Measurements from ENCODE around the gene LALBA. TPM values are rescaled to one million over a fixed set of nuclear protein-coding genes. Genes with fewer than 3 reads are reported as not detected.
"Not testable (repeated sequence)": the region's sequence is repeated elsewhere in the genome, so short reads cannot be mapped to it uniquely, and the experiment has no call there.

Gene LALBA
- total RNA-seq, 2 donors from 2014 or later, result not detected

GRCh38 chr12:48580831-48581230 is 11.0 kb upstream of the LALBA start:
- TF ChIP-seq CTCF (IDR thresholded peaks at IDR 0.05), result no peak
- Histone ChIP-seq H3K4me1 (no peaks in the 10 kb centered on the region), H3K9me3 (no peaks in the 10 kb centered on the region), H3K36me3 (no peaks in the 10 kb centered on the region), H3K27me3 (no peaks in the 10 kb centered on the region), H3K27ac (no peak overlapping the region), H3K4me3 (no peak overlapping the region)
- DNase-seq (ENCODE audit: low spot score), result no peak

GRCh38 chr12:48572326-48572725 is 2.5 kb upstream of the LALBA start:
- no peaks in the 10 kb centered on the region for H3K9me3 ChIP-seq

GRCh38 chr12:48567731-48568130 is 2.1 kb downstream of the LALBA start:
- Histone ChIP-seq H3K27me3 (no peaks in the 10 kb centered on the region), H3K4me3 (no peak overlapping the region)
- no peak for TF ChIP-seq CTCF (IDR thresholded peaks at IDR 0.05)

More at GRCh38 chr12:48572326-48572725, 2.5 kb upstream of the LALBA start:
- DNase-seq (ENCODE audit: low spot score), result no peak
- H3K36me3 ChIP-seq, result no peaks in the 10 kb centered on the region
- no peak overlapping the region for H3K27ac ChIP-seq
- no peak for TF ChIP-seq CTCF (IDR thresholded peaks at IDR 0.05)
- no peaks in the 10 kb centered on the region for H3K4me1 ChIP-seq
- no peak overlapping the region for H3K4me3 ChIP-seq
- no peaks in the 10 kb centered on the region for H3K27me3 ChIP-seq

GRCh38 chr12:48557919-48558318 is 11.9 kb downstream of the LALBA start:
- H3K27ac ChIP-seq, result no peak overlapping the region
- no peaks in the 10 kb centered on the region for H3K36me3 ChIP-seq
- no peak for DNase-seq (ENCODE audit: low spot score)
- no peaks in the 10 kb centered on the region for H3K4me1 ChIP-seq
- no peak overlapping the region for H3K4me3 ChIP-seq
- no peaks in the 10 kb centered on the region for H3K9me3 ChIP-seq
- no peaks in the 10 kb centered on the region for H3K27me3 ChIP-seq
- TF ChIP-seq CTCF (IDR thresholded peaks at IDR 0.05), result no peak

More at GRCh38 chr12:48567731-48568130, 2.1 kb downstream of the LALBA start:
- no peak for DNase-seq (ENCODE audit: low spot score)
- Histone ChIP-seq H3K27ac (no peak overlapping the region), H3K9me3 (no peaks in the 10 kb centered on the region), H3K36me3 (no peaks in the 10 kb centered on the region), H3K4me1 (no peaks in the 10 kb centered on the region)

- H3K27ac ChIP-seq, result no peak overlapping the region
- no peaks in the 10 kb centered on the region for H3K27me3 ChIP-seq
- H3K9me3 ChIP-seq, result no peaks in the 10 kb centered on the region
- no peaks in the 10 kb centered on the region for H3K36me3 ChIP-seq
- DNase-seq (ENCODE audit: low spot score), result no peak
- H3K4me3 ChIP-seq, result no peak overlapping the region
- H3K4me1 ChIP-seq, result no peaks in the 10 kb centered on the region
- no peak for TF ChIP-seq CTCF (IDR thresholded peaks at IDR 0.05)
These were observed 13.2 kb downstream of the LALBA start for GRCh38 chr12:48556631-48557030.

GRCh38 chr12:48553666-48554343 is 16.0 kb downstream of the LALBA start:
- H3K27me3 ChIP-seq; H3K9me3 ChIP-seq; H3K4me3 ChIP-seq; DNase-seq (ENCODE audit: low spot score); H3K27ac ChIP-seq; H3K4me1 ChIP-seq; H3K36me3 ChIP-seq: not testable (repeated sequence)

GRCh38 chr12:48551636-48552035 is 18.2 kb downstream of the LALBA start:
- not testable (repeated sequence) for H3K36me3 ChIP-seq; H3K27ac ChIP-seq; H3K27me3 ChIP-seq; H3K4me3 ChIP-seq; H3K4me1 ChIP-seq; H3K9me3 ChIP-seq; DNase-seq (ENCODE audit: low spot score)

- H3K36me3 ChIP-seq; H3K27me3 ChIP-seq; DNase-seq (ENCODE audit: low spot score); H3K9me3 ChIP-seq; H3K4me1 ChIP-seq; H3K4me3 ChIP-seq; H3K27ac ChIP-seq: not testable (repeated sequence)
These were observed 22.8 kb downstream of the LALBA start for GRCh38 chr12:48547012-48547411.

Measured in right atrium auricular region (tissue), 2 donors.